OCI-LY3 (cell line): ENCODE results near the gene LYST.

Experiments used
- H2AFZ ChIP-seq: fragments of 200-600, 300-600 bp; shearing (Covaris generic); 2 replicates; pipeline ENCODE4 v1.6.0; 2014; ENCODE audit warnings: antibody characterized with exemption, low read depth, low read length
- H3K27ac ChIP-seq: fragments of 200-600, 300-600 bp; sonication (generic); 2 replicates; pipeline ENCODE4 v1.5.1; 2014; ENCODE audit warnings: mild to moderate bottlenecking, low read length, moderate library complexity, mixed read lengths
- H3K27me3 ChIP-seq: fragments of 200-600, 300-600 bp; sonication (generic); 2 replicates; pipeline ENCODE4 v1.6.1; 2014; ENCODE audit warnings: low read depth, low read length, mixed read lengths
- H3K36me3 ChIP-seq: fragments of 200-600, 300-600 bp; sonication (generic); replicated peaks from 2 replicates; pipeline ENCODE3; 2014; ENCODE audit warnings: low read depth, low read length, mixed read lengths
- H3K4me1 ChIP-seq: fragments of 300-600, 200-600 bp; sonication (generic); 2 replicates; pipeline ENCODE4 v1.6.1; 2014; ENCODE audit warnings: low read length, mixed read lengths
- H3K4me2 ChIP-seq: fragments of 200-600, 300-600 bp; sonication (generic); 2 replicates; pipeline ENCODE4 v1.6.1; 2014; ENCODE audit warnings: low read length, mixed read lengths
- H3K4me3 ChIP-seq: fragments of 300-600, 200-600 bp; sonication (generic); 2 replicates; pipeline ENCODE4 v1.5.1; 2014; ENCODE audit warnings: antibody characterized with exemption, mild to moderate bottlenecking, low read length, moderate library complexity
- H3K79me2 ChIP-seq: fragments of 300-600, 200-600 bp; shearing (Covaris generic); 2 replicates; pipeline ENCODE4 v1.6.1; 2014; ENCODE audit warnings: mild to moderate bottlenecking, low read length, mixed read lengths
- H3K9ac ChIP-seq: fragments of 300-600, 200-600 bp; shearing (Covaris generic); 2 replicates; pipeline ENCODE4 v1.6.0; 2014; ENCODE audit warnings: mild to moderate bottlenecking, low read length, moderate library complexity
- H3K9me3 ChIP-seq: fragments of 200-600, 300-600 bp; shearing (Covaris generic); 2 replicates; pipeline ENCODE4 v1.6.1; 2014; ENCODE audit warnings: low read length, mixed read lengths; ENCODE audit not compliant: insufficient read depth
- H4K20me1 ChIP-seq: fragments of 200-600, 300-600 bp; sonication (generic); 2 replicates; pipeline ENCODE4 v1.6.1; 2016; ENCODE audit warnings: low read length, mixed read lengths; ENCODE audit not compliant: insufficient read depth
- EZH2phosphoT487 ChIP-seq: fragments of 200-600 bp; shearing (Covaris generic); IDR thresholded peaks from 2 replicates; pipeline ENCODE4 v1.6.1; 2018; ENCODE audit warnings: antibody characterized with exemption, mixed run types, low read depth
- TF ChIP-seq, protein P1 (sequence below): fragments of 200-600, 300-600 bp; sonication (generic); IDR thresholded peaks from 2 replicates; pipeline ENCODE4 v1.5.1; 2014; ENCODE audit warnings: antibody characterized with exemption, low read length, low read depth

The LYST gene

DNA sequence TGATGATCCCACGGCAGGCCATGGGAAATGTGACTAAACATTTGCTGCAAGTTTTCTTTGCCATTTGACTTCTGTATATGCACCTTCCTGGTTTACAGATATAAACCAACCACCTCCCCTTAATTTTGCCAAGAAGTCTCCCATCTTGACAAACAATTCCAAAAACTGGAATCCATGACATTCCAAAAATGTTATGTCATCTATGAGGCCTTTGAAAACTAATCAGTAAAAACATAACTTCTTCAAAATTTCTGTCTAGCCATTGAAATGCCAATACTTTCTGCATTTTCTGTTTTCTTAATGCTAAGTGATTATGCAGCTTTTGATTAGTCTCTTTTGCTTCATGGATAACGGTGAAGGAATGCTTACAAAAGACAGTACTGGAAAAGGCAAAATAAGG lies 84.1 kb downstream of the LYST start:
- no peak overlapping the region for H3K4me2 ChIP-seq
- H3K9me3 ChIP-seq = no peaks in the 10 kb centered on the region
- no peak overlapping the region for H3K27ac ChIP-seq
- TF ChIP-seq, protein P1, sequence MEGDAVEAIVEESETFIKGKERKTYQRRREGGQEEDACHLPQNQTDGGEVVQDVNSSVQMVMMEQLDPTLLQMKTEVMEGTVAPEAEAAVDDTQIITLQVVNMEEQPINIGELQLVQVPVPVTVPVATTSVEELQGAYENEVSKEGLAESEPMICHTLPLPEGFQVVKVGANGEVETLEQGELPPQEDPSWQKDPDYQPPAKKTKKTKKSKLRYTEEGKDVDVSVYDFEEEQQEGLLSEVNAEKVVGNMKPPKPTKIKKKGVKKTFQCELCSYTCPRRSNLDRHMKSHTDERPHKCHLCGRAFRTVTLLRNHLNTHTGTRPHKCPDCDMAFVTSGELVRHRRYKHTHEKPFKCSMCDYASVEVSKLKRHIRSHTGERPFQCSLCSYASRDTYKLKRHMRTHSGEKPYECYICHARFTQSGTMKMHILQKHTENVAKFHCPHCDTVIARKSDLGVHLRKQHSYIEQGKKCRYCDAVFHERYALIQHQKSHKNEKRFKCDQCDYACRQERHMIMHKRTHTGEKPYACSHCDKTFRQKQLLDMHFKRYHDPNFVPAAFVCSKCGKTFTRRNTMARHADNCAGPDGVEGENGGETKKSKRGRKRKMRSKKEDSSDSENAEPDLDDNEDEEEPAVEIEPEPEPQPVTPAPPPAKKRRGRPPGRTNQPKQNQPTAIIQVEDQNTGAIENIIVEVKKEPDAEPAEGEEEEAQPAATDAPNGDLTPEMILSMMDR = no peak
- no peak for TF ChIP-seq EZH2phosphoT487
- no peaks in the 10 kb centered on the region for H3K4me1 ChIP-seq
- H3K9ac ChIP-seq = no peak overlapping the region
- H2AFZ ChIP-seq = no peak overlapping the region
- H3K79me2 ChIP-seq = no peaks in the 10 kb centered on the region
- no peaks in the 10 kb centered on the region for H4K20me1 ChIP-seq
- no peak overlapping the region for H3K4me3 ChIP-seq
- H3K27me3 ChIP-seq = no peaks in the 10 kb centered on the region
- H3K36me3 ChIP-seq = no peaks in the 10 kb centered on the region

DNA sequence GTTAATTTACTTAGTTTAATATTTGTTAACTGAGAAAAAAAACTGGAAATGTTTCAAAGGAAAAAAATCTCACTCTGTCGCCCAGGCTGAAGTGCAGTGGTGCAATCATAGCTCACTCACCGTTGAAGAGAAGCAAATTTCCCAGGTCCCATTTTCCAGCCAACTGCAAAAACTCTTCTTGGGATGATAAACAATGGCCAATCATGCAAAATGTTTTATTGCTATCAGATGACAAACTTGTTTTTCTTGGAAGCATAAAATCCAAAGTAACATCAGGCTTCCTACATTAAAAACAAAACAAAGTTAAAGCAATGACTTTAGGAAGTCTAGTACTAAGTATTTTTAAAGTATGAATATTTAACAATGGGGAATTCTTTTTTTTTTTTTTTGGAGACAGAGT lies 84.9 kb downstream of the LYST start:
- Histone ChIP-seq H3K79me2 (no peaks in the 10 kb centered on the region), H3K27me3 (no peaks in the 10 kb centered on the region), H3K27ac (no peak overlapping the region), H3K4me3 (no peak overlapping the region), H3K9me3 (no peaks in the 10 kb centered on the region), H3K9ac (no peak overlapping the region), H3K36me3 (no peaks in the 10 kb centered on the region), H3K4me1 (no peaks in the 10 kb centered on the region), H3K4me2 (no peak overlapping the region), H2AFZ (no peak overlapping the region), H4K20me1 (no peaks in the 10 kb centered on the region)
- no peak for TF ChIP-seq EZH2phosphoT487
- TF ChIP-seq, protein P1 = no peak

DNA sequence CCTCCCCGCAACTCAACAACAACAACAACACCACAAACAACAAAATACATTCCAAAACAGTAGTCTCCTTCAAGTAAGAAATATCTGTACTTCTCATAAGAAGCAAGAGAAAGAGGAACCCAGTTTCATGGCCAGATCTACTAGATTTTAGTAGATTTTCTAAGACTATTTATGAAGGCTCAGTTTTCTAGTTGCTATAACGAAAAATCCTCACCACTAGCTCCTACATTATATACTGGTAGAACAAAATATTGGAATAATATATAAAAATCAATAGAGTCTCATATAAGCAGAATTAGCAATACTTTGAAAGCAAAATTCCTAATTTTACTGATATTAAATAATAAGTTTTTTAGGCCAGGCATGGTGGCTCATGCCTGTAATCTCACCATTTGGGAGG lies 86.9 kb downstream of the LYST start:
- Histone ChIP-seq H3K4me3 (no peak overlapping the region), H3K27ac (no peak overlapping the region), H2AFZ (no peak overlapping the region), H3K4me1 (peaks cover 5% of the 10 kb centered on the region; the same call in 1 of the 2 replicates), H3K79me2 (no peaks in the 10 kb centered on the region), H4K20me1 (no peaks in the 10 kb centered on the region), H3K27me3 (no peaks in the 10 kb centered on the region), H3K9ac (no peak overlapping the region), H3K4me2 (no peak overlapping the region), H3K36me3 (no peaks in the 10 kb centered on the region), H3K9me3 (no peaks in the 10 kb centered on the region)
- TF ChIP-seq, protein P1 = no peak
- TF ChIP-seq EZH2phosphoT487 = no peak

DNA sequence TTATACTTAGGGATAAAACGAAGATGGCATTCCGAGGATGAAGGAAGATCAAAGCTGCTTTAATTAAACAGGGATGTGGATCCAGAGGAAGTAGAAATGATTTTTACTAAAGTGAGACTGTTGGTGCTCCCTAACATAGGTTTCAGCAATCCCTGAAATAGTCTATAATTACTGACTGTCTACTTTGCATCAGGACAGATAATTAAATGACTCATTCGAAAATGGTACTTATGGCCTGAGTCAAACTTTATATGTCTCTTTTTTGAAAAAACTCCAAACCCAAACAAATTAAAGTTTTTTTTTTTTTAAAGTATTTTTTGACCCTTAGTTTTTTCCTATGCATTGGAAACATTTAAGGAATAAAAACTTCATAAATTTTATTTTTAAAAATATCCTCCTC lies 90.3 kb downstream of the LYST start:
- Histone ChIP-seq H3K36me3 (no peaks in the 10 kb centered on the region), H3K9ac (no peak overlapping the region), H3K27ac (no peak overlapping the region), H3K4me1 (peaks cover 19% of the 10 kb centered on the region), H3K4me2 (no peak overlapping the region), H2AFZ (no peak overlapping the region), H3K9me3 (no peaks in the 10 kb centered on the region), H3K27me3 (no peaks in the 10 kb centered on the region), H3K79me2 (no peaks in the 10 kb centered on the region), H4K20me1 (no peaks in the 10 kb centered on the region), H3K4me3 (no peak overlapping the region)
- TF ChIP-seq, protein P1 = no peak
- no peak for TF ChIP-seq EZH2phosphoT487
